ENCODE results near the gene TTLL10.

Gene TTLL10
- 0 to 2.1 (median 0) reads per million in 17 experiments for total RNA-seq

- no peak for DNase-seq
Observed at GRCh38 chr1:1173793-1174415, at the start of gene TTLL10. TTLL10 (plus strand) TSS chr1:1173880; CDS start chr1:1179216, 5,336 bp downstream.

GRCh38 chr1:1124508-1124785 is 49.2 kb upstream of the TTLL10 start:
- no peak for DNase-seq

GRCh38 chr1:1124786-1125642 is 48.7 kb upstream of the TTLL10 start:
- no peak for DNase-seq

- no peak for DNase-seq
Observed at GRCh38 chr1:1125945-1126344, 47.7 kb upstream of the TTLL10 start.

GRCh38 chr1:1127551-1128451 is 45.9 kb upstream of the TTLL10 start:
- DNase-seq, result no peak

GRCh38 chr1:1128454-1129139 is 45.1 kb upstream of the TTLL10 start:
- DNase-seq, result no peak

GRCh38 chr1:1129381-1129821 is 44.3 kb upstream of the TTLL10 start:
- no peak for DNase-seq

- no peak for DNase-seq
Observed at GRCh38 chr1:1130206-1131120, 43.2 kb upstream of the TTLL10 start.

GRCh38 chr1:1132042-1132950 is 41.4 kb upstream of the TTLL10 start:
- no peak for DNase-seq

- no peak for DNase-seq
Observed at GRCh38 chr1:1132956-1133750, 40.5 kb upstream of the TTLL10 start.

- DNase-seq, result no peak
Observed at GRCh38 chr1:1134300-1134970, 39.2 kb upstream of the TTLL10 start.

GRCh38 chr1:1135339-1136136 is 38.1 kb upstream of the TTLL10 start:
- no peak for DNase-seq

GRCh38 chr1:1136547-1137230 is 37.0 kb upstream of the TTLL10 start:
- DNase-seq, result no peak

GRCh38 chr1:1137256-1138045 is 36.2 kb upstream of the TTLL10 start:
- peak in 2 of 4 experiments; percentile 7 to 32 for DNase-seq

- no peak for DNase-seq
Observed at GRCh38 chr1:1140673-1141072, 33.0 kb upstream of the TTLL10 start.

- DNase-seq, result no peak
Observed at GRCh38 chr1:1141244-1141910, 32.3 kb upstream of the TTLL10 start.
